OCI-LY1 (cell line): ENCODE data around the gene CD96.

Experiments used
- H2AFZ ChIP-seq: fragments of 200-600 bp; sonication (generic), shearing (Covaris generic); 2 replicates; pipeline ENCODE4 v1.6.0; 2014; ENCODE audit warnings: antibody characterized with exemption, mild to moderate bottlenecking, low read length
- H3F3A ChIP-seq: fragments of 200-600 bp; sonication (generic), shearing (Covaris generic); 2 replicates; pipeline ENCODE4 v1.6.0; 2014; ENCODE audit warnings: mild to moderate bottlenecking, antibody characterized with exemption, low read length, moderate library complexity; ENCODE audit not compliant: insufficient read depth
- H3K27ac ChIP-seq: fragments of 200-600 bp; sonication (generic); 2 replicates; pipeline ENCODE4 v1.5.1; 2014; ENCODE audit warnings: low read length, mixed run types, mild to moderate bottlenecking, low read depth; ENCODE audit not compliant: poor library complexity, severe bottlenecking
- H3K27me3 ChIP-seq: fragments of 200-600 bp; sonication (generic); 2 replicates; pipeline ENCODE4 v1.6.0; 2014; ENCODE audit warnings: antibody characterized with exemption, mild to moderate bottlenecking, low read length, moderate library complexity; ENCODE audit not compliant: insufficient read depth
- H3K36me3 ChIP-seq: fragments of 200-600 bp; sonication (generic); 2 replicates; pipeline ENCODE4 v1.6.1; 2014; ENCODE audit warnings: mild to moderate bottlenecking, antibody characterized with exemption, low read length, moderate library complexity, mixed read lengths; ENCODE audit not compliant: insufficient read depth
- H3K4me1 ChIP-seq: fragments of 200-600 bp; sonication (generic); 2 replicates; pipeline ENCODE4 v1.5.1; 2014; ENCODE audit warnings: mild to moderate bottlenecking, low read length, moderate library complexity; ENCODE audit not compliant: insufficient read depth, severe bottlenecking
- H3K4me2 ChIP-seq: fragments of 200-600 bp; sonication (generic), shearing (Covaris generic); 2 replicates; pipeline ENCODE4 v1.6.1; 2014; ENCODE audit warnings: low read length
- H3K4me3 ChIP-seq: fragments of 200-600 bp; sonication (generic); 2 replicates; pipeline ENCODE4 v1.5.1; 2014; ENCODE audit warnings: low read length, low read depth, mild to moderate bottlenecking, mixed read lengths; ENCODE audit not compliant: poor library complexity, severe bottlenecking
- H3K79me2 ChIP-seq: fragments of 200-600 bp; shearing (Covaris generic); 2 replicates; pipeline ENCODE4 v1.6.1; 2016; ENCODE audit warnings: mixed run types, low read length, mixed read lengths; ENCODE audit not compliant: insufficient read depth
- H3K9ac ChIP-seq: fragments of 200-600 bp; sonication (generic), shearing (Covaris generic); 2 replicates; pipeline ENCODE4 v1.6.1; 2014; ENCODE audit warnings: mild to moderate bottlenecking, low read length, mixed read lengths
- H3K9me2 ChIP-seq: fragments of 200-600 bp; sonication (generic), shearing (Covaris generic); 2 replicates; pipeline ENCODE4 v1.6.1; 2014; ENCODE audit warnings: low read depth, mild to moderate bottlenecking, low read length, mixed read lengths
- H3K9me3 ChIP-seq: fragments of 200-600 bp; shearing (Covaris generic); 2 replicates; pipeline ENCODE4 v1.6.1; 2014; ENCODE audit warnings: low read length, mixed read lengths
- H4K20me1 ChIP-seq: fragments of 200-600 bp; sonication (generic), shearing (Covaris generic); 2 replicates; pipeline ENCODE4 v1.6.0; 2016; ENCODE audit warnings: mild to moderate bottlenecking, low read length; ENCODE audit not compliant: insufficient read depth
- EZH2 ChIP-seq: fragments of 200-600 bp; sonication (generic), shearing (Covaris generic); IDR thresholded peaks from 2 replicates; pipeline ENCODE4 v1.8.0; 2017; ENCODE audit warnings: borderline replicate concordance, mixed run types, mild to moderate bottlenecking, antibody characterized with exemption, low read length, moderate library complexity, mixed read lengths
- TF ChIP-seq, protein P1 (sequence below): fragments of 200-600 bp; sonication (generic), shearing (Covaris generic); IDR thresholded peaks from 2 replicates; pipeline ENCODE4 v1.5.1; 2017; ENCODE audit warnings: mild to moderate bottlenecking, antibody characterized with exemption, low read length, moderate library complexity, mixed read lengths

CD96 gene

GRCh38 chr3:111694471-111694870 is 152.5 kb downstream of the CD96 start:
- Histone ChIP-seq H3K4me2 (no peak overlapping the region), H3K27ac (no peak overlapping the region), H3F3A (no peaks in the 10 kb centered on the region), H2AFZ (no peak overlapping the region), H3K9me2 (no peaks in the 10 kb centered on the region), H3K79me2 (no peaks in the 10 kb centered on the region), H3K9ac (no peak overlapping the region), H3K36me3 (no peaks in the 10 kb centered on the region), H4K20me1 (no peaks in the 10 kb centered on the region), H3K4me3 (no peak overlapping the region), H3K9me3 (no peaks in the 10 kb centered on the region), H3K27me3 (no peaks in the 10 kb centered on the region; the same call in 1 of the 2 replicates), H3K4me1 (no peaks in the 10 kb centered on the region)
- TF ChIP-seq EZH2, result no peak
- TF ChIP-seq, protein P1, sequence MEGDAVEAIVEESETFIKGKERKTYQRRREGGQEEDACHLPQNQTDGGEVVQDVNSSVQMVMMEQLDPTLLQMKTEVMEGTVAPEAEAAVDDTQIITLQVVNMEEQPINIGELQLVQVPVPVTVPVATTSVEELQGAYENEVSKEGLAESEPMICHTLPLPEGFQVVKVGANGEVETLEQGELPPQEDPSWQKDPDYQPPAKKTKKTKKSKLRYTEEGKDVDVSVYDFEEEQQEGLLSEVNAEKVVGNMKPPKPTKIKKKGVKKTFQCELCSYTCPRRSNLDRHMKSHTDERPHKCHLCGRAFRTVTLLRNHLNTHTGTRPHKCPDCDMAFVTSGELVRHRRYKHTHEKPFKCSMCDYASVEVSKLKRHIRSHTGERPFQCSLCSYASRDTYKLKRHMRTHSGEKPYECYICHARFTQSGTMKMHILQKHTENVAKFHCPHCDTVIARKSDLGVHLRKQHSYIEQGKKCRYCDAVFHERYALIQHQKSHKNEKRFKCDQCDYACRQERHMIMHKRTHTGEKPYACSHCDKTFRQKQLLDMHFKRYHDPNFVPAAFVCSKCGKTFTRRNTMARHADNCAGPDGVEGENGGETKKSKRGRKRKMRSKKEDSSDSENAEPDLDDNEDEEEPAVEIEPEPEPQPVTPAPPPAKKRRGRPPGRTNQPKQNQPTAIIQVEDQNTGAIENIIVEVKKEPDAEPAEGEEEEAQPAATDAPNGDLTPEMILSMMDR, result no peak

DNA sequence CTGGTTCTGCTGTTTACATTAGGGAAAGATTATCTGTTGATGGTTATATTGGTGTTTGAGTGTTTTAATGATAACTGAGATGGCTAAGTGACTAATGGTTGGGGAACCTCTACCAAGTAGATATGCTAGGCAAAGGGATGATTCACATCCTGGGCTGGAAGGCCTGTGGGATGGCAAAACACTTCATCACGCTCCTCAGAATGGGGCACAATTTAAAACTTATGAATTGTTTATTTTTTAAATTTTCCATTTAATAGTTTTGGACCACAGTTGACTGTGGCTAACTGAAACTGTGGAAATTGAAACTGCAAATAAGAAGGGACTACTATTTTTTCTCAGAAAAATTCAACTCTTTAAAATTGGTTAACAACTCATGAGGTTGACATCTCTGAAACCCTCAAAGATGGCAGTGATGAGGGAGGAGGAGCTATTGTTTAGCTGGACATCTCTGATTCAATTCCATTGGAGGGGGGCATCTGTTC is 153.7 kb downstream of the CD96 start:
- no peak overlapping the region for H3K4me2 ChIP-seq
- H3F3A ChIP-seq, result no peaks in the 10 kb centered on the region
- H3K9me2 ChIP-seq, result no peaks in the 10 kb centered on the region
- no peak overlapping the region for H2AFZ ChIP-seq
- TF ChIP-seq, protein P1, result no peak
- no peak for TF ChIP-seq EZH2
- H3K36me3 ChIP-seq, result no peaks in the 10 kb centered on the region
- no peaks in the 10 kb centered on the region for H4K20me1 ChIP-seq
- no peak overlapping the region for H3K4me3 ChIP-seq
- H3K9me3 ChIP-seq, result no peaks in the 10 kb centered on the region
- H3K27ac ChIP-seq, result no peak overlapping the region
- H3K4me1 ChIP-seq, result no peaks in the 10 kb centered on the region
- no peak overlapping the region for H3K9ac ChIP-seq
- H3K27me3 ChIP-seq, result no peaks in the 10 kb centered on the region; the same call in 1 of the 2 replicates
- H3K79me2 ChIP-seq, result no peaks in the 10 kb centered on the region

DNA sequence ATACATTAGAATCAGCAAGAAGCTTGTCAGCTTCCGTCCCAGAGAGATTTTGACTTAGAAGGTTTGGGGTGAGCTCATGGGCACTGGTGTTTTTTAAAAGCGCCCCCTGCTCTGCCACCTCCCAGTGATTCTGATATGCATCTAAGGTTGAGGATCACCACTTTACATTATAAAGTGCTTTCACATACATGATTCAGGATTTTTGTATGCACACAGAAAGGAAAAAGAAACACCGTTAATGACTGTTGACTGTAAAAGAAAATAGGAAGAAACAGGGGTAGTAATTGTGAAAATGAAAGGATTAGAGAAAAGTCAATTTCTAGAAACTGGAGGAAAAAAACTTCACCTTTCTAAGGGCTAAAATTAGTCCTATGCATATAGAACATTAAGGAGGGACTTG is 158.1 kb downstream of the CD96 start:
- H3K9me2 ChIP-seq, result no peaks in the 10 kb centered on the region
- no peak overlapping the region for H3K27ac ChIP-seq
- no peaks in the 10 kb centered on the region for H3K79me2 ChIP-seq
- no peak overlapping the region for H2AFZ ChIP-seq
- no peaks in the 10 kb centered on the region for H4K20me1 ChIP-seq
- no peaks in the 10 kb centered on the region for H3F3A ChIP-seq
- H3K9ac ChIP-seq, result no peak overlapping the region
- no peaks in the 10 kb centered on the region for H3K9me3 ChIP-seq
- no peak overlapping the region for H3K4me2 ChIP-seq
- TF ChIP-seq, protein P1, result no peak
- TF ChIP-seq EZH2, result no peak
- H3K36me3 ChIP-seq, result no peaks in the 10 kb centered on the region
- H3K4me3 ChIP-seq, result no peak overlapping the region
- no peaks in the 10 kb centered on the region for H3K4me1 ChIP-seq
- no peaks in the 10 kb centered on the region for H3K27me3 ChIP-seq
